ENCODE measurements around the gene SULT1C4. TPM values are rescaled to one million over a fixed set of nuclear protein-coding genes. Genes with fewer than 3 reads are reported as not detected.
"Not testable (repeated sequence)": the region's sequence is repeated elsewhere in the genome, so short reads cannot be mapped to it uniquely, and the experiment has no call there.

SULT1C4 gene
- total RNA-seq, 1 donor: 0.43 TPM

GRCh38 chr2:108417254-108417653 is 39.5 kb downstream of the SULT1C4 start:
- no peak overlapping the region for H3K4me3 ChIP-seq (ENCODE audit: low read depth, low read length)
- no peak for TF ChIP-seq CTCF (IDR thresholded peaks at IDR 0.05; ENCODE audit: insufficient read depth, low read depth, low read length)
- no peak for DNase-seq (ENCODE audit: low read depth)

DNA sequence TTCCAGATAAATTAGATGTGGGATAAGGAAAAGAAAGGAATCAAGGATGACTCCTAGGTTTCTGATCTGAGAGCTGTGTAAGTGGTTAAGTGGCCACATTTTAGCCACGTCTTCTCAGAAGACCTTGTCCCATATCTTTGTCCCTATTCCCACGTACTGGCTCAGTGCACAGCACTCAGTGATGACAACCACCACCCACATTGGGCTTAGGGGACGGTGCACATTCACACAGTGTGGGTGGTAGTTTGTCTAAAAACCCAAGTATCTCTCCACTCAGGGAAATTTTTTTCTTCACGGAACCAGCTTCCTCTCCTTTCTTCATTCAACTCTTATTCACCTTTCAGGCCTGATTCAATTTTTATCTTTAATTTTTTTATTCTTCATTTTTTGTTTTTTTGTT is 40.7 kb downstream of the SULT1C4 start:
- TF ChIP-seq CTCF (IDR thresholded peaks at IDR 0.05; ENCODE audit: insufficient read depth, low read depth, low read length): no peak
- H3K4me3 ChIP-seq (ENCODE audit: low read depth, low read length): no peak overlapping the region
- no peak for DNase-seq (ENCODE audit: low read depth)

DNA sequence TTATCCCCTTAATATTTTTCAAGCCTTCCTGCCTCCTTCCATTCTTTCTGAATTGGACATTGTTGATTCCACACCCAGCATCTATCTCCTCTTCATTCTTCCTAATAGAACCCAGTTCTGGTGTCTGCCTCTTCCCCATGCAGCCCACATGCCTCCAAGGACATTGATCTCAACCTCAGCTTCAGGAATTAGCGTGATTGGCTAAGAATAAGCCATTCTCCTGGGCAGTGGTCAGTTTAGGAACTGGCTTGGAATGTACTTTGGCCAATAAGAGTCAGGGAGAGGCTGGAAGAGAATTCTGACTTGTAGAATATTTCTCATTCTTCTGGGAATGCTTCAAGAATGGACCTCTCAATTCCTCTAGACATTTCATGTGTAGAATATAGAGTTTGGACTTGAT is 45.3 kb downstream of the SULT1C4 start:
- H3K4me3 ChIP-seq (ENCODE audit: low read depth, low read length): no peak overlapping the region
- TF ChIP-seq CTCF (IDR thresholded peaks at IDR 0.05; ENCODE audit: insufficient read depth, low read depth, low read length): no peak
- no peak for DNase-seq (ENCODE audit: low read depth)

GRCh38 chr2:108423502-108424251 is 45.9 kb downstream of the SULT1C4 start:
- no peak for DNase-seq (ENCODE audit: low read depth)
- H3K4me3 ChIP-seq (ENCODE audit: low read depth, low read length): no peak overlapping the region
- TF ChIP-seq CTCF (IDR thresholded peaks at IDR 0.05; ENCODE audit: insufficient read depth, low read depth, low read length): no peak

DNA sequence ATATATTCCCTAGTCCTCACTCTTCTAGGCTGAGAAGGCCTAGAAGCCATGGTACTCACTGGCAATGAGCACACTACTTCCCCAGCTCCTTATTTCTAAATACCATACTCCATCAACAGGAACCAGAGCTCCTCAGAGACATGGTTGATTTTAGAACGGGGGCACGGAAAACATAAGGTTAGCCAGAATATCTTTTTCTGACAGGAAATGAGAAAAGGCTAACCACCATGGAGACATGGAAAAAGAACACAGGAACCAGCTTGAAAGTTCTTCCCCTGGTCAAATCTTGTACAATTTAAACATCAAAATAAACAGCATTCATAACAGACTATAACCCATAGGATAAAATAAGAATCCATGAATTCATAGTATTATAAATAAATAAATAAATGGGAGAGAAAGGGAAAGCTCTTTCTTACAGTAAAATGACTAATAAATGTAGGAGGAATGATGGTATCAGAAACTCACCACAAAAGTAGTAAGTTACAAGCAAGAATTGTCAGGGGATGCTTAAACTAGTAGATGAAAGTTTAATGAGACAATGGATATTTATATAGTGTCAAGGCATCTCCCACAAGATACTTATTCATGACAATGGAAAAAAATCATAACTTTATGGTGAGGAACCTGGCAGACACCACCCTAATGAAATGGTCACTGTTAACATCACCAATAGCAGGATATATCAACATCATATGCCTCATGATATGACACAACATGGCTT is 50.7 kb downstream of the SULT1C4 start:
- H3K4me3 ChIP-seq (ENCODE audit: low read depth, low read length): no peak overlapping the region
- DNase-seq (ENCODE audit: low read depth): no peak
- no peak for TF ChIP-seq CTCF (IDR thresholded peaks at IDR 0.05; ENCODE audit: insufficient read depth, low read depth, low read length)

DNA sequence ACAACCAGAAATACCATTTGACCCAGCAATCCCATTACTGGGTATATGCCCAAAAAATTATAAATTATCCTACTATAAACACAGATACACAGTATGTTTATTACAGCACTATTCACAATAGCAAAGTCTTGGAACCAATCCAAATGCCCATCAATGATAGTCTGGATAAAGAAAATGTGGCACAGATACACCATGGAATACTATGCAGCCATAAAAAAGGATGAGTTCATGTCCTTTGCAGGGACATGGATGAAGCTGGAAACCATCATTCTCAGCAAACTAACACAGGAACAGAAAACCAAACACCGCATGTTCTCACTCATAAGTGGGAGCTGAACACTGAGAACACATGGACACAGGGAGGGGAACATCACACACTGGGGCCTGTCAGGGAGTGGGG is 57.8 kb downstream of the SULT1C4 start:
- DNase-seq (ENCODE audit: low read depth); H3K4me3 ChIP-seq (ENCODE audit: low read depth, low read length): not testable (repeated sequence)

DNA sequence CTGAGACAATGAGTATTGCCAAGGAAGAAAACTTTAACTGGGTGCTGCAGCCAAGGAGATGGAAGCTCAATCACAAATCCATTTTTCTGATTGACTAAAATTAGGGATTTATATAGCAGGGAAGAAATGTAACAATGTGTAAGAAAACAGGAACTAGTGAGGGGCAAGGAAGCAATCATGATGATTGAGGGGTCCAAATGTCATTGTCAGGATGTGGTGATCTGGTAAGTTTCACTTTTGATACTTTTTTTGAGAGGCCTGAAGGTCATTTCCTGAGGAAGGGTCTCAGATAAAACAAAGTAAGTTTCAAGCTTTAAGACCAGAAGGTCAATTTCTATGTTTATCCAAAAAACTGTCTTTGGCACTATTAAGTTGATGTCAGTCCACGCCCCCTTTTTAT is 59.2 kb downstream of the SULT1C4 start:
- no peak for DNase-seq (ENCODE audit: low read depth)
- H3K4me3 ChIP-seq (ENCODE audit: low read depth, low read length): no peak overlapping the region
- no peak for TF ChIP-seq CTCF (IDR thresholded peaks at IDR 0.05; ENCODE audit: insufficient read depth, low read depth, low read length)

Small RNA genes within 50 kb of the gene (small RNA-seq; reads per million reads assigned to genes)
- not detected for gene SMIM12P1

Other genes starting within 250 kb of the SULT1C4 start
- gene SULT1C3, start 138.0 kb upstream of the SULT1C4 start, total RNA-seq: not detected in 2 replicates
- gene SULT1C2, start 89.1 kb upstream of the SULT1C4 start, total RNA-seq: not detected in 2 replicates
- gene GCC2, start 71.3 kb downstream of the SULT1C4 start, total RNA-seq: 21.3 and 30.7 TPM in 2 replicates
- 152 and 162 TPM in 2 replicates for gene LIMS1, start 156.5 kb downstream of the SULT1C4 start, total RNA-seq

Measured in fibroblast of villous mesenchyme (primary cell).